ENCODE results near the gene CYFIP1. TPM values are rescaled to one million over a fixed set of nuclear protein-coding genes. Genes with fewer than 3 reads are reported as not detected.

CYFIP1 gene
- total and polyA plus RNA-seq, 2 of the 8 experiments (the other 6 are each of a cell fraction or from before 2014, with no cell fraction given): 38.6 to 81.7 TPM

DNA sequence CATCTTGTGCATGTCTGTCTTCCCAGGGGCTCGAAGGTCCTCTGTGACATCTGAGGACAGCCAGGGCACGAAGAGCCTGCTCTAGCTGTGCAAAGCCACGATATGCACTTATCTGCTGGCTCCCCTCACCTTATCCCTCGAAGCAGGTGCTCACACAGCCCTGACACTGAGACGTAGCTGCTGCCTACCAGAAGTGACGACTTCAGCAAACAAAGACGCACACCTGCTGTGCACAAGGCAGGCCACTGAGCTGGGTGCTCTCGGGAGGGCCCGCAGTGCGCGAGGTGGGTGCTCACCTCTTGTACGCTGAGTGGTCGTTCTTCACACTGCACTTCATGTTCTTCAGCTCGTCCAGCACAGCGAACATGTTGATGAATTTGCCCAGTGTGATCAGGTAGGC is 37.3 kb downstream of the CYFIP1 start (continued):
- TF ChIP-seq CHD7 (IDR thresholded peaks at IDR 0.05; ENCODE audit: insufficient replicate concordance, low read length) (no peak), NRF1 (IDR thresholded peaks at IDR 0.05; ENCODE audit: low read depth, low read length) (no peak), CBX8 (IDR thresholded peaks at IDR 0.05; ENCODE audit: borderline replicate concordance, low read depth, low read length) (no peak), FOSL1 (IDR thresholded peaks at IDR 0.05; ENCODE audit: insufficient read depth, low read depth, low read length) (no peak), MAX (IDR thresholded peaks at IDR 0.05) (no peak), RNF2 (IDR thresholded peaks at IDR 0.05; ENCODE audit: borderline replicate concordance, low read depth, low read length, missing control alignments, poor library complexity, severe bottlenecking) (no peak), TAF7 (optimal IDR thresholded peaks at IDR 0.05; ENCODE audit: borderline replicate concordance, low read depth, low read length) (no peak), SP2 (IDR thresholded peaks at IDR 0.05; ENCODE audit: low read length) (no peak), RFX5 (IDR thresholded peaks at IDR 0.05; ENCODE audit: borderline replicate concordance, low read depth, low read length) (no peak), KDM5A (IDR thresholded peaks at IDR 0.05; ENCODE audit: low read length) (no peak), SP4 (IDR thresholded peaks at IDR 0.05; ENCODE audit: low read length) (no peak), ZNF274 (IDR thresholded peaks at IDR 0.05; ENCODE audit: borderline replicate concordance, extremely low read depth, low read length) (no peak)

All from H1 (cell line).